Caco-2 (cell line): ENCODE measurements around the gene AIFM3. TPM values are rescaled to one million over a fixed set of nuclear protein-coding genes. Genes with fewer than 3 reads are reported as not detected.

Experiments used
- BruUV-seq: library from RNA; stranded (reverse); fragments of 400-500 nt; replicated peaks from 2 replicates; lab custom pipeline; 2021; lab: Mats Ljungman, UMichigan
- CTCF ChIA-PET: fragments of 300-600 bp; sonication (Branson Sonifier 250); formaldehyde crosslinking; loops from one replicate; lab custom pipeline; 2022; ENCODE audit warnings: antibody characterized with exemption; lab: Charles Lee
- POLR2A ChIA-PET: fragments of 300-600 bp; sonication (Branson Sonifier 250); formaldehyde crosslinking; loops from one replicate; lab custom pipeline; 2022; ENCODE audit warnings: antibody characterized with exemption; lab: Charles Lee
- DNase-seq, 2 experiments: peaks; one replicate each; pipeline versions ENCODE4 v3.0.0 to v3.0.0-alpha.2; 2020 to 2022
- H3K27me3 ChIP-seq: replicated peaks from 2 replicates; pipeline ENCODE4 v1.6.0; 2011; ENCODE audit warnings: low read length; ENCODE audit not compliant: control insufficient read depth, insufficient read depth
- H3K36me3 ChIP-seq: 2 replicates; pipeline ENCODE4 v1.5.1; 2011; ENCODE audit warnings: low read length; ENCODE audit not compliant: control insufficient read depth, insufficient read depth
- H3K4me1 ChIP-seq: fragments of 250-450 bp; sonication (Bioruptor Pico); 2 replicates; pipeline ENCODE4 v1.5.1; 2020; ENCODE audit warnings: mild to moderate bottlenecking
- H3K4me3 ChIP-seq: 2 replicates; pipeline ENCODE4 v1.5.1; 2011; ENCODE audit warnings: low read depth, mild to moderate bottlenecking, control low read depth, low read length
- H3K9me3 ChIP-seq: fragments of 250-450 bp; sonication (Bioruptor Pico); 2 replicates; pipeline ENCODE4 v1.5.1; 2020; ENCODE audit warnings: mild to moderate bottlenecking, moderate library complexity
- H3K27ac Mint-ChIP-seq: one replicate; pipeline ENCODE4 v1.8.0; 2022; ENCODE audit warnings: mixed read lengths; ENCODE audit not compliant: unreplicated experiment
- H3K27me3 Mint-ChIP-seq: one replicate; pipeline ENCODE4 v1.8.0; 2022; ENCODE audit warnings: mixed read lengths; ENCODE audit not compliant: insufficient read depth, unreplicated experiment
- H3K36me3 Mint-ChIP-seq: one replicate; pipeline ENCODE4 v1.8.0; 2022; ENCODE audit warnings: mild to moderate bottlenecking, mixed read lengths; ENCODE audit not compliant: insufficient read depth, unreplicated experiment
- H3K4me1 Mint-ChIP-seq: one replicate; pipeline ENCODE4 v1.8.0; 2022; ENCODE audit warnings: low read depth, mixed read lengths; ENCODE audit not compliant: unreplicated experiment
- H3K4me3 Mint-ChIP-seq: one replicate; pipeline ENCODE4 v1.8.0; 2022; ENCODE audit warnings: mild to moderate bottlenecking, moderate library complexity, mixed read lengths; ENCODE audit not compliant: unreplicated experiment
- H3K9me3 Mint-ChIP-seq: one replicate; pipeline ENCODE4 v1.8.0; 2022; ENCODE audit warnings: mixed read lengths; ENCODE audit not compliant: unreplicated experiment
- CTCF ChIP-seq, 2 experiments: fragments of 200-600 bp in 1 of 2; IDR thresholded peaks; 1 replicate in 1 of 2; 2 replicates in 1 of 2; pipeline versions ENCODE4 v1.5.1 to v1.8.0; 2011 to 2022; ENCODE audit warnings: antibody characterized with exemption in 1 of 2, control low read depth in 1 of 2, inconsistent platforms in 1 of 2, low read depth in 1 of 2, low read length in 1 of 2, mild to moderate bottlenecking in 1 of 2, moderate library complexity in 1 of 2; ENCODE audit not compliant: insufficient read depth in 1 of 2, severe bottlenecking in 1 of 2, unreplicated experiment in 1 of 2
- intact Hi-C: fragments of 100-400 bp; cut with micrococcal nuclease; formaldehyde crosslinking; loops from one replicate; pipeline ENCODE4 v1.10.0; 2022; ENCODE audit not compliant: unreplicated experiment
- total RNA-seq: library from RNA; stranded (reverse); gene quantifications from 2 replicates; pipeline ENCODE4 v1.2.3, GENCODE V29; 2022

The AIFM3 gene
- total RNA-seq, 1 experiment from 2014 or later, result 0.73 TPM

DNA sequence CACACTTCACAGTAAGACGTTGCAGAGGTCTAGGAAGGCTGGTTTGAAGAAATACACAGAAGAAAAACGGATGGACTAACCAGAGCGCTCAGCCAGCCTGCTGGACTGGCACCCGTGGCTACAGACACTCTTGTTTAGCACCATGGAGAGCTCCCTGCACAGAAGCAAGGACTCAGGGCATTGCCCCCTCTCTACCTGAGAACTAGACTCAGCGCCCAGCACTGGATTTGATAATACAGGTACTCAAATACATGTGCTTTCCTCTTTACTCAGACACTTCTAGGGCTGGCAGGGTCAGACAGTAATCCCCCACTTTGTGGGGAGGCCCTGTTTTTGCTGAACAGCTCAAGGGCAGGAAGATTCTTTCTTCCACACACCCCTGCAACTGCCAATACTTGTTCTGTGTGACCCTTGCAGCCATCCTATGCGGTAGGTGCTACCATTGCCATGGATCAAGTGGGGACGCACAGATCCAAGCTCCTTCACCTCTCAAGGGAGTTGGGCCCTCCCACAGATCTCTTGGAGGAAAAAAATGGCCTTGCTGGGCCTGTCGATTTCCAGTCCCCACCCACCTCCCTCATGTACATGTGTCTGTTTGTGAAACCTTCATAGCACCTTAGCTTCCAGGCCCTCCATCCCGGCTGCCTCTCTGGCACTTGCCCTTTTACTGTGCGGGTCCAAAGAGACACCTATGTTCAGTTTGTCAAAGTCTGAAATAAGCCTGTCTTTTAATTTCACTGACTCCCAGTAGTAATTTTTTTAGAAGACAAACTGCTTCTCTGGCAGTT lies 42.8 kb downstream of the AIFM3 start:
- Mint-ChIP-seq H3K27me3 (no peaks in the 10 kb centered on the region), H3K4me1 (peaks cover 11% of the 10 kb centered on the region), H3K9me3 (no peaks in the 10 kb centered on the region), H3K36me3 (peaks cover 5% of the 10 kb centered on the region), H3K27ac (no peak overlapping the region), H3K4me3 (no peak overlapping the region)
- Histone ChIP-seq H3K36me3 (no peaks in the 10 kb centered on the region), H3K27me3 (no peaks in the 10 kb centered on the region), H3K4me3 (no peak overlapping the region), H3K4me1 (peaks cover 12% of the 10 kb centered on the region; the same call in 1 of the 2 replicates), H3K9me3 (no peaks in the 10 kb centered on the region)
- TF ChIP-seq CTCF (IDR thresholded peaks at IDR 0.05; ENCODE audit: insufficient read depth in 1 of 2, low read depth in 1 of 2, low read length in 1 of 2, severe bottlenecking in 1 of 2, unreplicated experiment in 1 of 2), result no peak
- no TSS peak for BruUV-seq
- ChIA-PET CTCF (interaction anchor here (0.9 kb wide), 1 partner anchor 251 kb away, joined by 3 read pairs; no protein-coding TSS in a partner anchor), POLR2A (no interaction called here)
- intact Hi-C loops, result no loop called here
- DNase-seq, result peak; percentile 67 to 75

GRCh38 chr22:21010426-21011113 lies 43.5 kb downstream of the AIFM3 start:
- CTCF ChIA-PET, result no interaction called here
- no peaks in the 10 kb centered on the region for H3K27me3 Mint-ChIP-seq
- H3K27ac Mint-ChIP-seq, result no peak overlapping the region
- POLR2A ChIA-PET, result no interaction called here
- TF ChIP-seq CTCF (IDR thresholded peaks at IDR 0.05; ENCODE audit: insufficient read depth in 1 of 2, low read depth in 1 of 2, low read length in 1 of 2, severe bottlenecking in 1 of 2, unreplicated experiment in 1 of 2), result no peak
- no peaks in the 10 kb centered on the region for H3K9me3 Mint-ChIP-seq
- no peak overlapping the region for H3K4me3 Mint-ChIP-seq
- H3K4me1 ChIP-seq, result peaks cover 13% of the 10 kb centered on the region; the same call in 1 of the 2 replicates
- intact Hi-C loops, result no loop called here
- no peaks in the 10 kb centered on the region for H3K36me3 ChIP-seq
- no peaks in the 10 kb centered on the region for H3K27me3 ChIP-seq
- no peak overlapping the region for H3K4me3 ChIP-seq
- no peaks in the 10 kb centered on the region for H3K9me3 ChIP-seq
- no TSS peak for BruUV-seq
- no peak for DNase-seq
- peaks cover 17% of the 10 kb centered on the region for H3K4me1 Mint-ChIP-seq
- H3K36me3 Mint-ChIP-seq, result peaks cover 7% of the 10 kb centered on the region

- Mint-ChIP-seq H3K4me3 (no peak overlapping the region), H3K4me1 (peaks cover 17% of the 10 kb centered on the region), H3K27ac (no peak overlapping the region), H3K36me3 (peaks cover 7% of the 10 kb centered on the region), H3K9me3 (no peaks in the 10 kb centered on the region), H3K27me3 (no peaks in the 10 kb centered on the region)
- H3K27me3 ChIP-seq, result no peaks in the 10 kb centered on the region
- no peak for DNase-seq
- intact Hi-C loops, result no loop called here
- H3K4me1 ChIP-seq, result peaks cover 13% of the 10 kb centered on the region; the same call in 1 of the 2 replicates
- no peaks in the 10 kb centered on the region for H3K36me3 ChIP-seq
- no peaks in the 10 kb centered on the region for H3K9me3 ChIP-seq
- CTCF ChIA-PET, result no interaction called here
- BruUV-seq, result no TSS peak
- no peak for TF ChIP-seq CTCF (IDR thresholded peaks at IDR 0.05; ENCODE audit: insufficient read depth in 1 of 2, low read depth in 1 of 2, low read length in 1 of 2, severe bottlenecking in 1 of 2, unreplicated experiment in 1 of 2)
- POLR2A ChIA-PET, result no interaction called here
- H3K4me3 ChIP-seq, result no peak overlapping the region
These were observed 45.7 kb downstream of the AIFM3 start for GRCh38 chr22:21012446-21013407.
